ENCODE measurements around the gene CDPF1.

Gene CDPF1

GRCh38 chr22:46240907-46241306 is 9.2 kb downstream of the CDPF1 start:
- TF ChIP-seq, protein P1, sequence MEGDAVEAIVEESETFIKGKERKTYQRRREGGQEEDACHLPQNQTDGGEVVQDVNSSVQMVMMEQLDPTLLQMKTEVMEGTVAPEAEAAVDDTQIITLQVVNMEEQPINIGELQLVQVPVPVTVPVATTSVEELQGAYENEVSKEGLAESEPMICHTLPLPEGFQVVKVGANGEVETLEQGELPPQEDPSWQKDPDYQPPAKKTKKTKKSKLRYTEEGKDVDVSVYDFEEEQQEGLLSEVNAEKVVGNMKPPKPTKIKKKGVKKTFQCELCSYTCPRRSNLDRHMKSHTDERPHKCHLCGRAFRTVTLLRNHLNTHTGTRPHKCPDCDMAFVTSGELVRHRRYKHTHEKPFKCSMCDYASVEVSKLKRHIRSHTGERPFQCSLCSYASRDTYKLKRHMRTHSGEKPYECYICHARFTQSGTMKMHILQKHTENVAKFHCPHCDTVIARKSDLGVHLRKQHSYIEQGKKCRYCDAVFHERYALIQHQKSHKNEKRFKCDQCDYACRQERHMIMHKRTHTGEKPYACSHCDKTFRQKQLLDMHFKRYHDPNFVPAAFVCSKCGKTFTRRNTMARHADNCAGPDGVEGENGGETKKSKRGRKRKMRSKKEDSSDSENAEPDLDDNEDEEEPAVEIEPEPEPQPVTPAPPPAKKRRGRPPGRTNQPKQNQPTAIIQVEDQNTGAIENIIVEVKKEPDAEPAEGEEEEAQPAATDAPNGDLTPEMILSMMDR (IDR thresholded peaks at IDR 0.05; ENCODE audit: poor library complexity, severe bottlenecking), result no peak
- ATAC-seq (ENCODE audit: low read depth) (no peak), DNase-seq (ENCODE audit: low spot score) (no peak)
- Histone ChIP-seq H3K9me3 (ENCODE audit: severe bottlenecking) (no peaks in the 10 kb centered on the region), H3K36me3 (ENCODE audit: low read depth) (peaks cover 4% of the 10 kb centered on the region; the same call in 1 of the 2 replicates), H3K27ac (ENCODE audit: poor library complexity, severe bottlenecking) (no peak overlapping the region), H3K27me3 (ENCODE audit: insufficient read depth, poor library complexity, severe bottlenecking) (no peaks in the 10 kb centered on the region), H3K4me1 (ENCODE audit: insufficient read depth, poor library complexity, severe bottlenecking) (no peaks in the 10 kb centered on the region), H3K4me3 (ENCODE audit: severe bottlenecking) (no peak overlapping the region)

DNA sequence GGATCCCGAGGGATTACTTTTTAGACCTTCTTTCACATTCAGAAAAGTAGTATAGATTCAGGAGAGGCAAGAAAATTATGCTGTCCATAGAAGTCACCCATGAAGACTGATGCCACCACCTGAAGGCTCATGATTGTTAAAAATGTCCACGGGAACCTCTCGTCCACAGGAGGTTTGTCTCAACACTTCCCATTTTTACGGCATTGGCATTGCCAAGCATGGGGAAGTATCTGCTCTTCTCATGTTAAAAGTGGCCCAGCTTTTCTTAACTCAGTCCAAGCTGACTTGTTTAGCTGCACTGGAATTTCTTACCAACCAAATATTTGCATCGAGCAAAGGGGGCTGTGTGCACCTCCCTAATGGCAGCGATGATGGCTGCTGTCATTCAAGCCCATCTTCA is 9.6 kb downstream of the CDPF1 start:
- Histone ChIP-seq H3K27ac (ENCODE audit: poor library complexity, severe bottlenecking) (no peak overlapping the region), H3K4me1 (ENCODE audit: insufficient read depth, poor library complexity, severe bottlenecking) (no peaks in the 10 kb centered on the region)

DNA sequence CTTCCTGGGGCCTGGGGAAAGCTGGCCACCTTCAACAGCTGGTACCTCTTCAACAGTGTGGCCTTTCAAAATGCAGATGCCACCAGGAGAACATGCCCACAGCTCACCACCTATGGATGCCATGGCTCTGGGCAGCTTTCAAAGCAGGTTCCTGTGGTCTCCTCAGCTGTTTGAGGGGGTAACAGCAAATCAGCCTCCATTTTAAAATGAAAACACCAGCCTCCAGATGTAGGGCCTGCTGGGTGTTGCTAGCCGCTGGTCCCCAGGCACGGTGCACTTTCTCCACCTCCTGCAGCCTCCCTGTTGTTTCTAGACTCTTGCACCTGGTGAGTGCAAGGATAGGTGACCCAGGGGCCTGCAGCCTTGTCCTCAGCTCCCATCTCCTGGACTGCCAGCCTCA is 10.0 kb downstream of the CDPF1 start:
- DNase-seq (ENCODE audit: low spot score) (no peak), ATAC-seq (ENCODE audit: low read depth) (no peak)
- Histone ChIP-seq H3K27ac (ENCODE audit: poor library complexity, severe bottlenecking) (no peak overlapping the region), H3K27me3 (ENCODE audit: insufficient read depth, poor library complexity, severe bottlenecking) (no peaks in the 10 kb centered on the region), H3K9me3 (ENCODE audit: severe bottlenecking) (no peaks in the 10 kb centered on the region), H3K4me3 (ENCODE audit: severe bottlenecking) (no peak overlapping the region), H3K36me3 (ENCODE audit: low read depth) (peaks cover 4% of the 10 kb centered on the region; the same call in 1 of the 2 replicates), H3K4me1 (ENCODE audit: insufficient read depth, poor library complexity, severe bottlenecking) (no peaks in the 10 kb centered on the region)
- TF ChIP-seq, protein P1 (IDR thresholded peaks at IDR 0.05; ENCODE audit: poor library complexity, severe bottlenecking), result no peak

More for the DNA sequence above, 9.6 kb downstream of the CDPF1 start:
- H3K36me3 ChIP-seq (ENCODE audit: low read depth), result peaks cover 4% of the 10 kb centered on the region; the same call in 1 of the 2 replicates
- H3K9me3 ChIP-seq (ENCODE audit: severe bottlenecking), result no peaks in the 10 kb centered on the region
- DNase-seq (ENCODE audit: low spot score), result no peak
- TF ChIP-seq, protein P1 (IDR thresholded peaks at IDR 0.05; ENCODE audit: poor library complexity, severe bottlenecking), result no peak
- ATAC-seq (ENCODE audit: low read depth), result no peak
- H3K4me3 ChIP-seq (ENCODE audit: severe bottlenecking), result no peak overlapping the region
- H3K27me3 ChIP-seq (ENCODE audit: insufficient read depth, poor library complexity, severe bottlenecking), result no peaks in the 10 kb centered on the region

- peaks cover 4% of the 10 kb centered on the region; the same call in 1 of the 2 replicates for H3K36me3 ChIP-seq (ENCODE audit: low read depth)
- DNase-seq (ENCODE audit: low spot score) (no peak), ATAC-seq (ENCODE audit: low read depth) (no peak)
- TF ChIP-seq, protein P1 (IDR thresholded peaks at IDR 0.05; ENCODE audit: poor library complexity, severe bottlenecking), result no peak
- H3K27ac ChIP-seq (ENCODE audit: poor library complexity, severe bottlenecking), result no peak overlapping the region
- H3K4me1 ChIP-seq (ENCODE audit: insufficient read depth, poor library complexity, severe bottlenecking), result no peaks in the 10 kb centered on the region
- no peaks in the 10 kb centered on the region for H3K27me3 ChIP-seq (ENCODE audit: insufficient read depth, poor library complexity, severe bottlenecking)
- no peak overlapping the region for H3K4me3 ChIP-seq (ENCODE audit: severe bottlenecking)
- no peaks in the 10 kb centered on the region for H3K9me3 ChIP-seq (ENCODE audit: severe bottlenecking)
Observed at GRCh38 chr22:46239261-46240048, 10.6 kb downstream of the CDPF1 start.

GRCh38 chr22:46238541-46238940 is 11.6 kb downstream of the CDPF1 start:
- H3K4me1 ChIP-seq (ENCODE audit: insufficient read depth, poor library complexity, severe bottlenecking), result no peaks in the 10 kb centered on the region

More at GRCh38 chr22:46238541-46238940, 11.6 kb downstream of the CDPF1 start:
- Histone ChIP-seq H3K36me3 (ENCODE audit: low read depth) (peaks cover 4% of the 10 kb centered on the region; the same call in 1 of the 2 replicates), H3K4me3 (ENCODE audit: severe bottlenecking) (no peak overlapping the region), H3K9me3 (ENCODE audit: severe bottlenecking) (no peaks in the 10 kb centered on the region), H3K27ac (ENCODE audit: poor library complexity, severe bottlenecking) (no peak overlapping the region), H3K27me3 (ENCODE audit: insufficient read depth, poor library complexity, severe bottlenecking) (no peaks in the 10 kb centered on the region)
- no peak for ATAC-seq (ENCODE audit: low read depth)
- DNase-seq (ENCODE audit: low spot score), result no peak
- TF ChIP-seq, protein P1 (IDR thresholded peaks at IDR 0.05; ENCODE audit: poor library complexity, severe bottlenecking), result no peak
